Activated CD8-positive, alpha-beta T cell treated with anti-CD3 and anti-CD28 coated beads for 36 hours (primary cell): ENCODE data around the gene GPATCH4. TPM values are rescaled to one million over a fixed set of nuclear protein-coding genes. Genes with fewer than 3 reads are reported as not detected.

Experiments used
- ATAC-seq: fragments of 200-7000 bp; cut with Tn5 transposase; one replicate; pipeline ENCODE4 v1.10.0; 2021; ENCODE audit warnings: mild to moderate bottlenecking, moderate library complexity
- CTCF ChIA-PET: fragments of 350-600 bp; sonication (Branson Sonifier 250); formaldehyde crosslinking; loops from one replicate; lab custom pipeline; 2021; ENCODE audit warnings: antibody characterized with exemption; lab: Charles Lee
- POLR2A ChIA-PET: fragments of 350-600 bp; sonication (Branson Sonifier 250); formaldehyde crosslinking; loops from one replicate; lab custom pipeline; 2021; ENCODE audit warnings: antibody characterized with exemption; lab: Charles Lee
- DNase-seq: peaks from one replicate; pipeline ENCODE4 v3.0.0-alpha.2; 2020
- H3K27ac Mint-ChIP-seq: one replicate; pipeline ENCODE4 v1.8.0; 2021; ENCODE audit warnings: mild to moderate bottlenecking, mixed read lengths
- H3K27me3 Mint-ChIP-seq: one replicate; pipeline ENCODE4 v1.8.0; 2021; ENCODE audit warnings: mixed read lengths
- H3K36me3 Mint-ChIP-seq: one replicate; pipeline ENCODE4 v1.8.0; 2021; ENCODE audit warnings: low read depth, mixed read lengths
- H3K4me1 Mint-ChIP-seq: one replicate; pipeline ENCODE4 v1.8.0; 2021; ENCODE audit warnings: low read depth, mixed read lengths
- H3K4me3 Mint-ChIP-seq: one replicate; pipeline ENCODE4 v1.8.0; 2021; ENCODE audit warnings: mild to moderate bottlenecking, moderate library complexity, mixed read lengths
- H3K9me3 Mint-ChIP-seq: one replicate; pipeline ENCODE4 v1.8.0; 2021; ENCODE audit warnings: mixed read lengths
- CTCF ChIP-seq: fragments of 200-600 bp; IDR thresholded peaks from one replicate; pipeline ENCODE4 v1.8.0; 2022; ENCODE audit warnings: antibody characterized with exemption, mild to moderate bottlenecking
- intact Hi-C: fragments of 100-400 bp; cut with micrococcal nuclease; formaldehyde crosslinking; loops from one replicate; pipeline ENCODE4 v1.10.0; 2022
- total RNA-seq, 2 experiments: library from RNA; stranded (reverse); gene quantifications; one replicate each; pipeline ENCODE4 v1.2.3, GENCODE V29; 2021

GPATCH4 gene
- total RNA-seq, 2 experiments from 2014 or later, result 50.7 to 51.0 TPM

GRCh38 chr1:156600733-156601121 is 552 bp downstream of the GPATCH4 start:
- Mint-ChIP-seq H3K4me1 (peaks cover 32% of the 10 kb centered on the region), H3K4me3 (peak overlapping the region; percentile 93), H3K27ac (peak overlapping the region; percentile 97), H3K9me3 (no peaks in the 10 kb centered on the region), H3K27me3 (no peaks in the 10 kb centered on the region), H3K36me3 (peaks cover 40% of the 10 kb centered on the region)
- peak; percentile 23 for DNase-seq
- ATAC-seq, result no peak
- no peak for TF ChIP-seq CTCF
- ChIA-PET POLR2A (interaction anchor here (0.8 to 3.2 kb wide), 11 partner anchors 9 to 125 kb away, joined by 3 to 29 read pairs (median 4); partner anchors contain the start of gene NAXE), CTCF (interaction anchor here (1.0 to 5.5 kb wide), 11 partner anchors 8 to 215 kb away, joined by 3 to 27 read pairs (median 6); partner anchors contain the start of genes MEF2D and NAXE)
- intact Hi-C loops, result loop anchor here (5.0 kb wide), 1 partner anchor 143 kb away; no protein-coding TSS in a partner anchor

- peak overlapping the region; percentile 97 for H3K27ac Mint-ChIP-seq
- peaks cover 49% of the 10 kb centered on the region for H3K36me3 Mint-ChIP-seq
- peaks cover 37% of the 10 kb centered on the region for H3K4me1 Mint-ChIP-seq
- TF ChIP-seq CTCF, result peak; percentile 45
- H3K9me3 Mint-ChIP-seq, result no peaks in the 10 kb centered on the region
- DNase-seq (peak; percentile 37), ATAC-seq (peak; percentile 81)
- no peaks in the 10 kb centered on the region for H3K27me3 Mint-ChIP-seq
- intact Hi-C loops, result loop anchor here (5.0 kb wide), 1 partner anchor 143 kb away; no protein-coding TSS in a partner anchor
- POLR2A ChIA-PET, result interaction anchor here (0.6 to 3.2 kb wide), 14 partner anchors 8 to 142 kb away, joined by 3 to 29 read pairs (median 4); partner anchors contain the start of genes MEF2D and NAXE
- H3K4me3 Mint-ChIP-seq, result peak overlapping the region; percentile 93
- CTCF ChIA-PET, result interaction anchor here (1.0 to 5.5 kb wide), 10 partner anchors 9 to 214 kb away, joined by 4 to 27 read pairs (median 6); partner anchors contain the start of genes MEF2D and NAXE
Observed at GRCh38 chr1:156599811-156600210, 1.5 kb downstream of the GPATCH4 start.

GRCh38 chr1:156598731-156599432 is 2.4 kb downstream of the GPATCH4 start:
- Mint-ChIP-seq H3K27me3 (no peaks in the 10 kb centered on the region), H3K27ac (peak overlapping the region; percentile 97), H3K4me3 (peak overlapping the region; percentile 93), H3K4me1 (peaks cover 41% of the 10 kb centered on the region), H3K36me3 (peaks cover 51% of the 10 kb centered on the region), H3K9me3 (no peaks in the 10 kb centered on the region)
- DNase-seq (no peak), ATAC-seq (no peak)
- TF ChIP-seq CTCF, result no peak
- CTCF ChIA-PET, result interaction anchor here (0.7 to 5.5 kb wide), 9 partner anchors 9 to 213 kb away, joined by 3 to 27 read pairs (median 10); partner anchors contain the start of gene NAXE
- POLR2A ChIA-PET, result interaction anchor here (0.6 to 3.2 kb wide), 7 partner anchors 7 to 98 kb away, joined by 3 to 29 read pairs (median 5); partner anchors contain the start of genes MEF2D and NAXE
- intact Hi-C loops, result no loop called here

GRCh38 chr1:156598125-156598524 is 3.2 kb downstream of the GPATCH4 start:
- no peak for DNase-seq
- H3K27ac Mint-ChIP-seq, result peak overlapping the region; percentile 97
- intact Hi-C loops, result no loop called here
- ATAC-seq, result no peak
- no peaks in the 10 kb centered on the region for H3K9me3 Mint-ChIP-seq
- no peak overlapping the region for H3K4me3 Mint-ChIP-seq
- ChIA-PET POLR2A (interaction anchor here (1.3 to 2.1 kb wide), 4 partner anchors 16 to 141 kb away, joined by 3 to 7 read pairs (median 4); no protein-coding TSS in a partner anchor), CTCF (interaction anchor here (1.2 to 5.5 kb wide), 6 partner anchors 10 to 212 kb away, joined by 3 to 27 read pairs (median 8); no protein-coding TSS in a partner anchor)
- peaks cover 52% of the 10 kb centered on the region for H3K36me3 Mint-ChIP-seq
- H3K4me1 Mint-ChIP-seq, result peaks cover 45% of the 10 kb centered on the region
- TF ChIP-seq CTCF, result no peak
- no peaks in the 10 kb centered on the region for H3K27me3 Mint-ChIP-seq
